HG03342 (cell line): Measurements from ENCODE around the gene INPP4B.

Experiments
- ATAC-seq: cut with Tn5 transposase; IDR thresholded peaks from one replicate; pipeline ENCODE4 v1.9.1; 2021; ENCODE audit warnings: mild to moderate bottlenecking, moderate library complexity; ENCODE audit not compliant: unreplicated experiment

INPP4B gene

GRCh38 chr4:142316913-142317312, 529.2 kb downstream of the INPP4B start:
- ATAC-seq: no peak

- no peak for ATAC-seq
These were observed 530.1 kb downstream of the INPP4B start for GRCh38 chr4:142316025-142316424.

- no peak for ATAC-seq
These were observed 531.4 kb downstream of the INPP4B start for GRCh38 chr4:142314686-142315085.

- no peak for ATAC-seq
These were observed 531.9 kb downstream of the INPP4B start for GRCh38 chr4:142314247-142314646.

GRCh38 chr4:142312391-142312790, 533.7 kb downstream of the INPP4B start:
- ATAC-seq: no peak

- ATAC-seq: no peak
These were observed 534.2 kb downstream of the INPP4B start for GRCh38 chr4:142311916-142312315.

- ATAC-seq: no peak
These were observed 536.3 kb downstream of the INPP4B start for GRCh38 chr4:142309772-142310171.

GRCh38 chr4:142307857-142308256, 538.2 kb downstream of the INPP4B start:
- ATAC-seq: no peak

GRCh38 chr4:142297313-142297712, 548.8 kb downstream of the INPP4B start:
- ATAC-seq: no peak

- no peak for ATAC-seq
These were observed 552.6 kb downstream of the INPP4B start for GRCh38 chr4:142293536-142293935.

- ATAC-seq: no peak
These were observed 553.9 kb downstream of the INPP4B start for GRCh38 chr4:142292231-142292630.

GRCh38 chr4:142291299-142292050, 554.6 kb downstream of the INPP4B start:
- no peak for ATAC-seq

- ATAC-seq: no peak
These were observed 558.7 kb downstream of the INPP4B start for GRCh38 chr4:142287371-142287770.

GRCh38 chr4:142285222-142285583, 560.9 kb downstream of the INPP4B start:
- no peak for ATAC-seq

- no peak for ATAC-seq
These were observed 561.5 kb downstream of the INPP4B start for GRCh38 chr4:142284402-142285221.

- ATAC-seq: peak; percentile 54
These were observed 563.1 kb downstream of the INPP4B start for GRCh38 chr4:142282870-142283431.

GRCh38 chr4:142281999-142282398, 564.1 kb downstream of the INPP4B start:
- no peak for ATAC-seq

GRCh38 chr4:142278663-142279062, 567.4 kb downstream of the INPP4B start:
- no peak for ATAC-seq

- no peak for ATAC-seq
These were observed 567.9 kb downstream of the INPP4B start for GRCh38 chr4:142278171-142278570.

- no peak for ATAC-seq
These were observed 572.0 kb downstream of the INPP4B start for GRCh38 chr4:142274137-142274536.

GRCh38 chr4:142272452-142272851, 573.6 kb downstream of the INPP4B start:
- no peak for ATAC-seq

- ATAC-seq: no peak
These were observed 574.3 kb downstream of the INPP4B start for GRCh38 chr4:142271832-142272231.
